Measurements from ENCODE around the gene FOXR1. TPM values are rescaled to one million over a fixed set of nuclear protein-coding genes. Genes with fewer than 3 reads are reported as not detected.
A peak's percentile ranks its signal among the peaks of the same experiment; 100 is the strongest.

FOXR1 gene, protein sequence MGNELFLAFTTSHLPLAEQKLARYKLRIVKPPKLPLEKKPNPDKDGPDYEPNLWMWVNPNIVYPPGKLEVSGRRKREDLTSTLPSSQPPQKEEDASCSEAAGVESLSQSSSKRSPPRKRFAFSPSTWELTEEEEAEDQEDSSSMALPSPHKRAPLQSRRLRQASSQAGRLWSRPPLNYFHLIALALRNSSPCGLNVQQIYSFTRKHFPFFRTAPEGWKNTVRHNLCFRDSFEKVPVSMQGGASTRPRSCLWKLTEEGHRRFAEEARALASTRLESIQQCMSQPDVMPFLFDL
- total RNA-seq = not detected
- not detected for polyA plus RNA-seq
- not detected for total RNA-seq

DNA sequence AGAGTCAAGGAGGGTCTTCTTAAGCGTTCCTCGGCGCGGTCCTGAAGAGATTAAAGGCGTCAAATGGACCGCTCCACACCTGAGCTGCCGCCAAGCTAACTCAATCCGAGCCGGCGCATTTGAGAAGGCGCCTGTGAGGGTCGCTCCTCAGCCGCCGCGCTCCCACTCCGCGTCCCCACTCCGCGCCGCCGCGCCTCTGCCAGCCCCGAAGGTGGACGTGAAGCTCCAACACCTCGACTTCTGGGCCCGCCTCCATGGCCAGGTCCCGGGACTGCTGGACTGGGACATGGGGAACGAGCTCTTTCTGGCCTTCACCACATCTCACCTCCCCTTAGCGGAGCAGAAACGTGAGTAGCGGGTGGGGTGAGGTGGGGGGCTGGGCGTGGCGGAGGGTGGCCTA, at the start of gene FOXR1:
Gene FOXR1 (plus strand): TSS at position 116 of the 400 bp plus-strand sequence. CDS start 171 bp downstream, at position 287.
- Mint-ChIP-seq H3K4me1 (no peaks in the 10 kb centered on the region), H3K9me3 (peaks cover 0 to 2% (median 0%) of the 10 kb centered on the region in 11 donors), H3K27me3 (peaks cover 0 to 29% (median 16%) of the 10 kb centered on the region in 5 donors), H3K36me3 (no peaks in the 10 kb centered on the region), H3K4me3 (no peak within 1 kb of the TSS), H3K27ac (no peak within 1 kb of the TSS)
- Histone ChIP-seq H3K27me3 (ENCODE audit: control insufficient read depth in 2 of 2, insufficient read depth in 2 of 2, low read length in 2 of 2) (no peaks in the 10 kb centered on the region), H3K9me3 (ENCODE audit: control insufficient read depth in 2 of 3, low read length in 3 of 3) (no peaks in the 10 kb centered on the region), H3K27ac (ENCODE audit: low read depth, low read length) (no peak within 1 kb of the TSS), H3K36me3 (ENCODE audit: control insufficient read depth in 2 of 3, insufficient read depth in 3 of 3, low read length in 3 of 3) (no peaks in the 10 kb centered on the region), H3K4me1 (ENCODE audit: control insufficient read depth in 2 of 2, insufficient read depth in 2 of 2, low read length in 2 of 2) (no peaks in the 10 kb centered on the region), H3K4me3 (ENCODE audit: low read length) (no peak within 1 kb of the TSS)
- POLR2A ChIA-PET = no interaction called here
- intact Hi-C loops (cut with micrococcal nuclease) = no loop called here
- CTCF ChIA-PET = interaction anchor here (0.6 kb wide), 1 partner anchor 199 kb away, joined by 3 read pairs; no protein-coding TSS in a partner anchor
- no peak for ATAC-seq
- DNase-seq = no peak

DNA sequence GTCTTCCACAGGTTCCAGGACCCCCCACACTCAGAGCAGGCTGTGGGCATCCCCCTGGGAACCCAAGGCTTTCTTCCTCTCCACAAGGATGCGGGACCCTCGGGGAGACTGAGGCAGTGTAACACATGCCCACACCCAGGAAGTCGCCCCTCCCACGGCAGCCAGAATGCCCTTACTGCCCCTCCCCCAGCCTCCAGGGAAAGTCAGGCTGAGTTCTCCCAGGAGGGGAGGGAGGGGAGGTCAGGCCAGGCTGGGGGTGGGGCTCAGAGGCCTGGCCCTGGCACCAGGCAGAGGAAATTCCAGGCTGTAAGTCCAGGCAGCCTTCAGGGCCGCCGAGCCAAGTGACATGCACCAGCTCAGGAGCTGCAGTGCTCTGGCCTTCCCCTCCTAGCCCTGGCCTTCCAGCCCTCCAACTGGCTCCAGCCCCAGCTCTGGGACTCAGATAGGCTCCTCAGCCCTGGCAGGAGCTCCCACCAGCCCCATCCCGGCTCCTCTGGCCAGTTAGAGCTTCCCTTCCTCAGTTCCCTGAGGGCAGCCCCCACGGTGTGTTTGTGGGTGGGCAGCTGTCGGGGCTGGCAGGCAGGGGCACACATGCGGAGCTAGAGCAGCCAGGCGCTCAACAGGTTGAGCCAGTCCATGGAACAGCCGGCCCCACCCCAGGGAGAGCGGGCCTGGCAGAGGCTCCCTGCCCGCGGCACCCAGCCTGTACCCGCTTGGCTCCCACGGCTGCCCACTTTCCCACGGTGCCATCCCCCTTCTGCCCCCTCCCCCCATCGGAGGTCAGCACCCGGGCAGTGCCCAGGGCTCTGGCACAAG, 49.4 kb upstream of the FOXR1 start:
- POLR2A ChIA-PET = interaction anchor here (1.0 to 2.9 kb wide), 4 partner anchors 35 to 232 kb away, joined by 3 to 12 read pairs (median 4); no protein-coding TSS in a partner anchor
- peak in 1 of 9 donors; percentile 18 for DNase-seq
- H3K4me3 ChIP-seq (ENCODE audit: low read length) = peak overlapping the region; percentile 99

DNA sequence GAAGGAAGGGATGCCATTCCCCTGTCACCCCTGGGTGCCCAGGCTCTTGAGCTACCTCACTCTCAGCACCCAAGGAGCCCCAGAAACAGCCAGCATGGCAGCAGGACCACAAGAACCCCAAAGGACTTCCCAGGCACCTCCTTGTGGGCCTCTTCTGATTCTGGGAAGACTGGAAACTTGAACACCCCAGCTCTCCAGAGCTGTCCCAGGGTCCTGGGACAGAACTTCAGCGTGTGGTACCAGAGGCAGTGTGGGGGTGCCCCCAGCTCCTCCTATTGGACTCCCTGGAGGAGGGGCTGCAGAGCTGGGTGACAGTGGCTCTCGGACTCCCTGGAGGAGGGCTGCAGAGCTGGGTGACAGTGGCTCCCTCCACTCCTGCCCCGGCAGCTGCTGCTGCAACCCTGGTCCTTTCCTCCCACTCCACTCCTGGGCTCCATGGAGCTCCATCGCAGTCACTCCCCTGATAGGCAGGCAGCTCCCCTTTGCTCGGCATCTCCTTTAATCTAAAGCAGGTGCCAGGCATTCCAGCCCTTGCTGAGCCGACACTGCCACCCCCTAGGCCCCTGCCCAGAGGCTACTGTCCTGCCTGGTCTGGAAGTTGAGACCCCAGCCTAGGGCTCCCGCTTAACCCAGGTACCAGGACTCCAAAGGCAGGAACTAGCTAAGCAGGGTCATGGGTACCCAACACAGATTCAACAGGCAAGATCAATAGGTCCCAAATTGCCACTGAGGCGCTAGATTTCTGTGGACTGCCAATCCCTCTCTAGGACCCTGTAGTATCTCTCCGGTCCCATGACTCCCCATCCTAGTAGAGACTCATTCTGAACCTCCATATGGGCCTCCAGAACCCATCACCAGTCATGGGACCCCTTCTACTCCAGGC, 48.6 kb upstream of the FOXR1 start:
- H3K4me1 Mint-ChIP-seq = peaks cover 37 to 69% (median 45%) of the 10 kb centered on the region in 7 donors
- peak overlapping the region; percentile 99 for H3K4me3 ChIP-seq (ENCODE audit: low read length)
- intact Hi-C loops (cut with micrococcal nuclease) = no loop called here
- H3K27me3 Mint-ChIP-seq = peaks cover 0 to 2% (median 0%) of the 10 kb centered on the region in 5 donors
- DNase-seq = peak in 1 of 9 donors; percentile 16
- ChIA-PET CTCF (interaction anchor here (1.1 to 2.3 kb wide), 6 partner anchors 14 to 156 kb away, joined by 3 to 9 read pairs (median 4); partner anchors contain the start of gene DDX6), POLR2A (interaction anchor here (0.7 to 3.5 kb wide), 7 partner anchors 17 to 415 kb away, joined by 3 to 21 read pairs (median 5); no protein-coding TSS in a partner anchor)
- H3K36me3 ChIP-seq (ENCODE audit: control insufficient read depth in 2 of 3, insufficient read depth in 3 of 3, low read length in 3 of 3) = peaks cover 0 to 30% (median 0%) of the 10 kb centered on the region in 3 experiments
- ATAC-seq = no peak
- peaks cover 36 to 58% of the 10 kb centered on the region in 2 donors for H3K4me1 ChIP-seq (ENCODE audit: control insufficient read depth in 2 of 2, insufficient read depth in 2 of 2, low read length in 2 of 2)
- H3K9me3 ChIP-seq (ENCODE audit: control insufficient read depth in 2 of 3, low read length in 3 of 3) = no peaks in the 10 kb centered on the region
- peak overlapping the region; percentile 91 to 99 (median 95) for H3K4me3 Mint-ChIP-seq
- peak overlapping the region; percentile 77 to 100 (median 96) for H3K27ac Mint-ChIP-seq
- peaks cover 0 to 5% (median 0%) of the 10 kb centered on the region in 11 donors for H3K9me3 Mint-ChIP-seq
- H3K27me3 ChIP-seq (ENCODE audit: control insufficient read depth in 2 of 2, insufficient read depth in 2 of 2, low read length in 2 of 2) = no peaks in the 10 kb centered on the region
- peak overlapping the region; percentile 96 for H3K27ac ChIP-seq (ENCODE audit: low read depth, low read length)
- H3K36me3 Mint-ChIP-seq = peaks cover 0 to 22% (median 20%) of the 10 kb centered on the region in 5 donors

More for the DNA sequence above, 49.4 kb upstream of the FOXR1 start:
- H3K4me1 ChIP-seq (ENCODE audit: control insufficient read depth in 2 of 2, insufficient read depth in 2 of 2, low read length in 2 of 2) = peaks cover 36 to 58% of the 10 kb centered on the region in 2 donors
- no peak for ATAC-seq
- H3K36me3 ChIP-seq (ENCODE audit: control insufficient read depth in 2 of 3, insufficient read depth in 3 of 3, low read length in 3 of 3) = peaks cover 0 to 30% (median 0%) of the 10 kb centered on the region in 3 experiments
- peak overlapping the region; percentile 96 for H3K27ac ChIP-seq (ENCODE audit: low read depth, low read length)
- CTCF ChIA-PET = interaction anchor here (1.1 to 2.3 kb wide), 5 partner anchors 14 to 155 kb away, joined by 3 to 9 read pairs (median 4); partner anchors contain the start of gene DDX6
- H3K4me1 Mint-ChIP-seq = peaks cover 35 to 69% (median 46%) of the 10 kb centered on the region in 7 donors
- H3K4me3 Mint-ChIP-seq = peak overlapping the region; percentile 91 to 99 (median 95)
- intact Hi-C loops (cut with micrococcal nuclease) = no loop called here
- peaks cover 0 to 5% (median 0%) of the 10 kb centered on the region in 11 donors for H3K9me3 Mint-ChIP-seq
- H3K27ac Mint-ChIP-seq = peak overlapping the region in 8 of 9 donors; percentile 56 to 100 (median 100)
- no peaks in the 10 kb centered on the region for H3K27me3 ChIP-seq (ENCODE audit: control insufficient read depth in 2 of 2, insufficient read depth in 2 of 2, low read length in 2 of 2)
- peaks cover 0 to 2% (median 0%) of the 10 kb centered on the region in 5 donors for H3K27me3 Mint-ChIP-seq
- H3K9me3 ChIP-seq (ENCODE audit: control insufficient read depth in 2 of 3, low read length in 3 of 3) = no peaks in the 10 kb centered on the region
- peaks cover 2 to 27% (median 25%) of the 10 kb centered on the region in 5 donors for H3K36me3 Mint-ChIP-seq

DNA sequence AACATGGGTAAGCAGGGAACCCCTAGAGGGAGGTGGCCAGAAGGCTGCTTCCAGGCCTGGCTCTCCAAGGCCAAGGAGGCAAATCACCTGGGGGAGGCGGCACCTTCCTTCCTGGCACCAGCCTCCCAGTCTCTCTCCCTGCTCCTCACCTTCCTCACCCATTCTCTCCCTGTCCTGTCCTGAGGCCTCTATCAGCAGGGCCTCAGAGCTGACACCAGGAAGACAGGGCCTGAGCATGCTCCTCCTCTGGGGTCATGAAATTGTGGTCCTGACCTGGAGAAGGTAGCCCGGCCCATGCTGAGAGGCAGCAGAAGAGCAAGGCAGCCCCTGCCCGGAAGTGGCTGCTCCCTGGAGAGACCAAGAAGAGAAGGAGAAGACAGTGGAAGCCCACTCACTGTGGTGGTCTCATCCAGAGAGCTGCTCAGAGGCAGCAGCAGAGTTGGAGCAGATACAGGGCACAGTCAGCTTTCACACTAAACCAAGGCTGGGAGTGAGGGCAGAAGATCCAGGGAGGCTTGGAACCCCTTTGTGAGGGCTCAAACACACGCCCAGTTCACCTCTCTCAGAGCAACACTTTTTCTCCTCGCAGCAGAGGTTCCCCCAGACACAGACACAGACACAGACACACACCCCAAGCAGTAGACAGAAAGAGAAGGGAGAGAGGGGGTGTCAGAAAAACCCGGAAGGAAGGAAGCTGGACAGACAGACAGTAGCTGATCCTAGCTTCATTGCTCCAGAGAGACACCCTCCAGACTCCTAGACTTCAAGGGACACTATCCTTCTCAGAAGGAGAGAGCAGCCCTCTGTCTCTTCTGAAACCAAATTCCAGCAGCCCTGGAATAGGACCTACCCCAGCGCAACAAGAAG, 47.6 kb upstream of the FOXR1 start:
- peaks cover 35 to 53% of the 10 kb centered on the region in 2 donors for H3K4me1 ChIP-seq (ENCODE audit: control insufficient read depth in 2 of 2, insufficient read depth in 2 of 2, low read length in 2 of 2)
- H3K4me1 Mint-ChIP-seq = peaks cover 40 to 66% (median 46%) of the 10 kb centered on the region in 7 donors
- CTCF ChIA-PET = interaction anchor here (0.5 to 2.3 kb wide), 8 partner anchors 19 to 134 kb away, joined by 3 to 9 read pairs (median 4); partner anchors contain the start of gene DDX6
- H3K27ac Mint-ChIP-seq = peak overlapping the region; percentile 71 to 100 (median 98)
- no peak for ATAC-seq
- H3K4me3 Mint-ChIP-seq = peak overlapping the region; percentile 91 to 99 (median 95)
- peak overlapping the region; percentile 99 for H3K4me3 ChIP-seq (ENCODE audit: low read length)
- DNase-seq = peak in 4 of 9 donors; percentile 34 to 65 (median 52)
- H3K27me3 Mint-ChIP-seq = peaks cover 0 to 2% (median 0%) of the 10 kb centered on the region in 5 donors
- peak overlapping the region; percentile 96 for H3K27ac ChIP-seq (ENCODE audit: low read depth, low read length)
- H3K27me3 ChIP-seq (ENCODE audit: control insufficient read depth in 2 of 2, insufficient read depth in 2 of 2, low read length in 2 of 2) = no peaks in the 10 kb centered on the region
- intact Hi-C loops (cut with micrococcal nuclease) = loop anchor here (1.0 kb wide), 2 partner anchors 10 to 94 kb away; partner anchors contain the start of genes RPS25 (in 1 of the 2) and TRAPPC4 (in 1 of the 2)
- peaks cover 0 to 22% (median 20%) of the 10 kb centered on the region in 5 donors for H3K36me3 Mint-ChIP-seq
- H3K9me3 ChIP-seq (ENCODE audit: control insufficient read depth in 2 of 3, low read length in 3 of 3) = no peaks in the 10 kb centered on the region
- peaks cover 0 to 33% (median 0%) of the 10 kb centered on the region in 3 experiments for H3K36me3 ChIP-seq (ENCODE audit: control insufficient read depth in 2 of 3, insufficient read depth in 3 of 3, low read length in 3 of 3)
- POLR2A ChIA-PET = interaction anchor here (0.5 to 3.5 kb wide), 11 partner anchors 14 to 468 kb away, joined by 3 to 21 read pairs (median 5); partner anchors contain the start of gene DPAGT1
- peaks cover 0 to 5% (median 0%) of the 10 kb centered on the region in 11 donors for H3K9me3 Mint-ChIP-seq

Measured in naive thymus-derived CD4-positive, alpha-beta T cell (primary cell).